Ishikawa (cell line): Measurements from ENCODE around the gene APBA2.

Source experiments
- CEBPB ChIP-seq: IDR thresholded peaks from 2 replicates; pipeline ENCODE4 v1.6.1; 2012
- CREB1 ChIP-seq: IDR thresholded peaks from 2 replicates; pipeline ENCODE4 v1.6.1; 2012; ENCODE audit warnings: low read depth
- EGR1 ChIP-seq: IDR thresholded peaks from 2 replicates; pipeline ENCODE4 v1.6.1; 2012
- EP300 ChIP-seq: IDR thresholded peaks from 2 replicates; pipeline ENCODE4 v1.6.1; 2012; ENCODE audit warnings: borderline replicate concordance
- FOXM1 ChIP-seq: IDR thresholded peaks from 2 replicates; pipeline ENCODE4 v1.6.1; 2012; ENCODE audit warnings: low read depth, borderline replicate concordance
- MAX ChIP-seq: IDR thresholded peaks from 2 replicates; pipeline ENCODE4 v1.6.1; 2012
- NFIC ChIP-seq: IDR thresholded peaks from 2 replicates; pipeline ENCODE4 v1.6.1; 2012
- RAD21 ChIP-seq: IDR thresholded peaks from 2 replicates; pipeline ENCODE4 v1.6.1; 2012; ENCODE audit warnings: low read depth
- REST ChIP-seq: IDR thresholded peaks from 2 replicates; pipeline ENCODE4 v1.6.1; 2012; ENCODE audit warnings: low read depth, mild to moderate bottlenecking
- TAF1 ChIP-seq: IDR thresholded peaks from 2 replicates; pipeline ENCODE4 v1.6.1; 2012; ENCODE audit warnings: low read depth, mild to moderate bottlenecking
- TCF12 ChIP-seq: IDR thresholded peaks from 2 replicates; pipeline ENCODE4 v1.6.1; 2012; ENCODE audit warnings: low read depth
- TEAD4 ChIP-seq: IDR thresholded peaks from 2 replicates; pipeline ENCODE4 v1.6.1; 2012
- YY1 ChIP-seq: IDR thresholded peaks from 2 replicates; pipeline ENCODE4 v1.6.1; 2012; ENCODE audit warnings: low read depth
- ZBTB7A ChIP-seq: IDR thresholded peaks from 2 replicates; pipeline ENCODE4 v1.6.1; 2012; ENCODE audit warnings: low read depth
- TF ChIP-seq, protein P1 (sequence below): IDR thresholded peaks from 2 replicates; pipeline ENCODE4 v1.6.1; 2012

The APBA2 gene

GRCh38 chr15:29126208-29126536, 240.4 kb downstream of the APBA2 start:
- TF ChIP-seq CREB1 (no peak), TEAD4 (no peak), FOXM1 (no peak), YY1 (no peak), EGR1 (no peak), MAX (no peak), NFIC (no peak), TCF12 (no peak), RAD21 (no peak), REST (no peak), ZBTB7A (no peak), CEBPB (no peak), EP300 (no peak)
- TF ChIP-seq, protein P1, sequence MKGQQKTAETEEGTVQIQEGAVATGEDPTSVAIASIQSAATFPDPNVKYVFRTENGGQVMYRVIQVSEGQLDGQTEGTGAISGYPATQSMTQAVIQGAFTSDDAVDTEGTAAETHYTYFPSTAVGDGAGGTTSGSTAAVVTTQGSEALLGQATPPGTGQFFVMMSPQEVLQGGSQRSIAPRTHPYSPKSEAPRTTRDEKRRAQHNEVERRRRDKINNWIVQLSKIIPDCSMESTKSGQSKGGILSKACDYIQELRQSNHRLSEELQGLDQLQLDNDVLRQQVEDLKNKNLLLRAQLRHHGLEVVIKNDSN, result no peak

GRCh38 chr15:29126821-29127461, 241.2 kb downstream of the APBA2 start:
- TF ChIP-seq, protein P1, result no peak
- TF ChIP-seq MAX (no peak), REST (no peak), TCF12 (no peak), RAD21 (no peak), NFIC (no peak), ZBTB7A (no peak), YY1 (no peak), FOXM1 (no peak), CEBPB (no peak), CREB1 (no peak), TEAD4 (no peak), EP300 (no peak), TAF1 (no peak), EGR1 (no peak)

DNA sequence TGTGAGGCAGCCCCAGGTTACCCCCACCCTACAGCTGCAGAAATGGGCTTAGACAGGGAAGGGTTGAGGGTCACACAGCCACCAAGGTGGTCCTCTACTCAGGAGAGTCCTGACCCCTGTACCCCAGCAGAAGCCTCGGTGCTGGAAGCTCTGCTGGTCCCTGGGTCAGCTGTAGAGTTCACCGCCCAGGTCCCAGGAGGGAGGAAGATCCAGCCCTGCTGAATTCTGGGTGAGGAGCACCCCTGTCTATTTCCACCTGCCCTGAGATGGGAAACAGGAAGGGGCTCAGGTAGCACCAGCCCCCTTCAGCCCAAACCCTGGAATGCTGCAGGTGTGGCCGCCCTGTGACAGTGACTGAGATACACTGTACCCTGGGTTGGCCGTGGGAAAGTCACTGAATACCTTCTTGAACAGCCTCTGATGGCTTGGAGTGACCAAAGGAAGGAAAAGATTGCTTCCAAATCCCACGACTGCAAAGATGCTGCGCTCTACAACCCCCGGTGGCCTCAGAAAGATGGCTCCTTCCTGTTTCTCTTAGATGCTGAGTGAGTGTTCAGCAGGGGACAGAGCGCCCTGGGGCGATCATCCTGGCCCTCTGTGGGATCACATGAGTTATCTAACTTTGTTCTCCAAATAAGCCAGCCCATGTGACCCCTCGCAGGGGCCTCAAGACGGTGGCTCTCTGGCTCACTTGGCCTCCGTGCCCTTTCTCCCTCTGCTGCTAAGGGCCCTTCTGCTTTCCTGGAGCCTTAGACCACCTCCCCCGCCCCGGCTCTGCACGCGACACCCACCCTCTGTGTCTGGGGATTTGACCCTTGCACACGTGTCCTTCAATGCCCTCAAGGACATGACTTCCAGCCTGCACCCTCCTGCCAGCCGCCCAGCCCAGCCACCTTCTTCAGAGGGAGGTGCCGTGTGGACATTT, 242.0 kb downstream of the APBA2 start:
- no peak for TF ChIP-seq EP300
- TF ChIP-seq ZBTB7A, result no peak
- TF ChIP-seq NFIC, result no peak
- TF ChIP-seq REST, result no peak
- TF ChIP-seq MAX, result no peak
- TF ChIP-seq, protein P1, result no peak
- TF ChIP-seq YY1, result no peak
- no peak for TF ChIP-seq EGR1
- TF ChIP-seq TCF12, result no peak
- no peak for TF ChIP-seq TEAD4
- no peak for TF ChIP-seq RAD21
